H1 (cell line): ENCODE data around the gene DYNLRB1. TPM values are rescaled to one million over a fixed set of nuclear protein-coding genes. Genes with fewer than 3 reads are reported as not detected.

Experiments used
- CTCF ChIA-PET: fragments of 300-600 bp; sonication (Branson Sonifier 250); formaldehyde crosslinking; loops from one replicate; lab custom pipeline; 2021; ENCODE audit not compliant: partially characterized antibody; lab: Charles Lee
- POLR2A ChIA-PET: fragments of 300-600 bp; sonication (Branson Sonifier 250); formaldehyde crosslinking; loops from one replicate; lab custom pipeline; 2021; ENCODE audit warnings: inconsistent platforms; ENCODE audit not compliant: partially characterized antibody; lab: Charles Lee
- DNase-seq, 2 experiments: peaks; one replicate each; pipeline versions ENCODE4 v3.0.0 to v3.0.0-alpha.2; 2010 to 2022; ENCODE audit warnings: low spot score in 2 of 2, low read depth in 1 of 2, mixed read lengths in 1 of 2
- FAIRE-seq: peaks from 2 replicates; lab custom pipeline; 2011; peaks lifted over from hg19 to GRCh38; lab: Jason Lieb, UNC
- H2AFZ ChIP-seq: 2 replicates; pipeline ENCODE4 v1.8.1; 2012; ENCODE audit warnings: low read length, inconsistent platforms
- H2AK5ac ChIP-seq: 2 replicates; pipeline ENCODE4 v1.6.1; 2013; ENCODE audit warnings: low read depth, low read length
- H2BK120ac ChIP-seq: replicated peaks from 2 replicates; pipeline ENCODE3; 2013; ENCODE audit warnings: low read depth, low read length, inconsistent platforms
- H2BK12ac ChIP-seq: 2 replicates; pipeline ENCODE4 v1.6.1; 2013; ENCODE audit warnings: low read depth, low read length
- H2BK15ac ChIP-seq: 2 replicates; pipeline ENCODE4 v1.6.1; 2013; ENCODE audit warnings: low read length
- H2BK20ac ChIP-seq: 2 replicates; pipeline ENCODE4 v1.6.1; 2013; ENCODE audit warnings: low read length
- H2BK5ac ChIP-seq: 2 replicates; pipeline ENCODE4 v1.6.1; 2013; ENCODE audit warnings: low read depth, low read length
- H3K14ac ChIP-seq: 2 replicates; pipeline ENCODE4 v1.6.1; 2013; ENCODE audit warnings: inconsistent platforms; ENCODE audit not compliant: insufficient read length
- H3K18ac ChIP-seq: 2 replicates; pipeline ENCODE4 v1.6.1; 2013; ENCODE audit warnings: low read length; ENCODE audit errors: extremely low read depth
- H3K23ac ChIP-seq: 2 replicates; pipeline ENCODE4 v1.6.1; 2013; ENCODE audit warnings: inconsistent platforms; ENCODE audit not compliant: insufficient read length
- H3K23me2 ChIP-seq: 2 replicates; pipeline ENCODE4 v1.6.1; 2013; ENCODE audit warnings: low read depth, low read length
- H3K27ac ChIP-seq: 2 replicates; pipeline ENCODE4 v1.6.1; 2011; ENCODE audit warnings: low read depth, low read length, inconsistent platforms
- H3K27me3 ChIP-seq, 4 experiments: replicated peaks in 1 of 4; 1 replicate in 1 of 4; 2 replicates in 3 of 4; pipeline versions ENCODE4 v1.6.1 to v1.8.1; 2011 to 2013; ENCODE audit warnings: low read length in 3 of 4, mild to moderate bottlenecking in 3 of 4, inconsistent platforms in 2 of 4, mixed read lengths in 2 of 4, moderate library complexity in 1 of 4; ENCODE audit not compliant: control insufficient read depth in 3 of 4, insufficient read depth in 3 of 4; ENCODE audit errors: extremely low read depth in 1 of 4
- H3K36me3 ChIP-seq, 4 experiments: 2 replicates each; pipeline versions ENCODE4 v1.6.1 to v1.8.1; 2011 to 2013; ENCODE audit warnings: mild to moderate bottlenecking in 4 of 4, low read length in 3 of 4, moderate library complexity in 2 of 4, control low read depth in 1 of 4, inconsistent platforms in 1 of 4; ENCODE audit not compliant: insufficient read depth in 4 of 4, control insufficient read depth in 2 of 4
- H3K4ac ChIP-seq: replicated peaks from 2 replicates; pipeline ENCODE3; 2013; ENCODE audit warnings: low read length, low read depth, mixed read lengths, inconsistent platforms; ENCODE audit not compliant: insufficient read length
- H3K4me1 ChIP-seq, 4 experiments: replicated peaks in 1 of 4; 1 replicate in 1 of 4; 2 replicates in 3 of 4; pipeline versions ENCODE4 v1.6.1 to v1.8.1; 2011 to 2013; ENCODE audit warnings: low read length in 3 of 4, inconsistent platforms in 2 of 4, mixed read lengths in 1 of 4; ENCODE audit not compliant: insufficient read depth in 4 of 4, control insufficient read depth in 3 of 4
- H3K4me2 ChIP-seq, 2 experiments: 2 replicates each; pipeline versions ENCODE4 v1.6.1 to v1.8.1; 2011 to 2013; ENCODE audit warnings: low read depth in 2 of 2, low read length in 2 of 2, control low read depth in 1 of 2, inconsistent platforms in 1 of 2, mild to moderate bottlenecking in 1 of 2; ENCODE audit not compliant: insufficient read depth in 1 of 2
- H3K4me3 ChIP-seq, 4 experiments: fragments of 200-600, 300-600 bp in 1 of 4; sonication (generic), shearing (Covaris generic), sonication (Bioruptor Twin) in 1 of 4; 2 replicates each; pipeline versions ENCODE4 v1.5.1 to v1.8.1; 2011 to 2016; ENCODE audit warnings: low read length in 4 of 4, low read depth in 3 of 4, control low read depth in 2 of 4, inconsistent platforms in 2 of 4, mild to moderate bottlenecking in 2 of 4, mixed read lengths in 1 of 4, moderate library complexity in 1 of 4; ENCODE audit not compliant: insufficient read depth in 2 of 4; ENCODE audit errors: extremely low read depth in 1 of 4
- H3K56ac ChIP-seq: replicated peaks from 2 replicates; pipeline ENCODE3; 2013; ENCODE audit warnings: low read depth, mild to moderate bottlenecking, mixed read lengths, low read length, inconsistent platforms; ENCODE audit not compliant: insufficient read length
- H3K79me1 ChIP-seq: 2 replicates; pipeline ENCODE4 v1.6.1; 2013; ENCODE audit warnings: low read depth, low read length, control low read depth
- H3K79me2 ChIP-seq, 2 experiments: 2 replicates each; pipeline versions ENCODE4 v1.6.1 to v1.8.1; 2012 to 2013; ENCODE audit warnings: low read length in 2 of 2, mild to moderate bottlenecking in 2 of 2, inconsistent platforms in 1 of 2; ENCODE audit not compliant: insufficient read depth in 2 of 2, control insufficient read depth in 1 of 2
- H3K9ac ChIP-seq, 4 experiments: replicated peaks in 1 of 4; 1 replicate in 1 of 4; 2 replicates in 3 of 4; pipeline versions ENCODE4 v1.6.1 to v1.8.1; 2011 to 2013; ENCODE audit warnings: low read depth in 3 of 4, low read length in 3 of 4, control low read depth in 2 of 4, mild to moderate bottlenecking in 2 of 4, moderate library complexity in 2 of 4, inconsistent platforms in 1 of 4; ENCODE audit errors: extremely low read depth in 1 of 4
- H3K9me3 ChIP-seq, 2 experiments: 2 replicates each; pipeline versions ENCODE4 v1.6.1 to v1.8.1; 2012 to 2013; ENCODE audit warnings: mild to moderate bottlenecking in 2 of 2, moderate library complexity in 2 of 2, control low read depth in 1 of 2, inconsistent platforms in 1 of 2, low read depth in 1 of 2, low read length in 1 of 2, mixed read lengths in 1 of 2; ENCODE audit not compliant: insufficient read depth in 2 of 2
- H4K20me1 ChIP-seq, 2 experiments: replicated peaks in 1 of 2; 2 replicates each; pipeline versions ENCODE3 to v1.8.1; 2011 to 2013; ENCODE audit warnings: inconsistent platforms in 2 of 2, low read length in 2 of 2, mild to moderate bottlenecking in 1 of 2; ENCODE audit not compliant: insufficient read depth in 2 of 2, control insufficient read depth in 1 of 2
- H4K5ac ChIP-seq: 2 replicates; pipeline ENCODE4 v1.6.1; 2013; ENCODE audit warnings: low read length, low read depth, mixed read lengths, inconsistent platforms; ENCODE audit not compliant: insufficient read length
- H4K8ac ChIP-seq: 2 replicates; pipeline ENCODE4 v1.8.0; 2013; ENCODE audit warnings: mild to moderate bottlenecking, moderate library complexity, low read length, inconsistent platforms; ENCODE audit not compliant: insufficient read depth; ENCODE audit errors: extremely low read depth
- H4K91ac ChIP-seq: replicated peaks from 2 replicates; pipeline ENCODE3; 2013; ENCODE audit warnings: low read length, mixed read lengths, inconsistent platforms; ENCODE audit not compliant: insufficient read length
- CTBP2 ChIP-seq: IDR thresholded peaks from 2 replicates; pipeline ENCODE4 v1.7.0; 2011; ENCODE audit warnings: borderline replicate concordance, mild to moderate bottlenecking, moderate library complexity, mixed read lengths, low read length; ENCODE audit not compliant: insufficient read depth, insufficient read length
- WGBS, 2 experiments: shearing (Covaris generic) in 1 of 2; methylation state at CpG; one replicate each; pipeline versions ENCODE4 v1.1.6 to v1.1.7; 2013 to 2015; ENCODE audit warnings: low lambda C conversion rate in 2 of 2, mixed read lengths in 2 of 2, inconsistent platforms in 1 of 2, low coverage in 1 of 2, missing lambda C conversion rate in 1 of 2; ENCODE audit not compliant: insufficient replicate concordance in 2 of 2, insufficient coverage in 1 of 2, insufficient read length in 1 of 2; ENCODE audit errors: extremely low coverage in 1 of 2, missing lambda C conversion rate in 1 of 2; 5-methylcytosine and 5-hydroxymethylcytosine counted together
- polyA plus RNA-seq, 7 experiments: library from polyadenylated mRNA; depleted of rRNA in 3 of 7; stranded (reverse) in 5 of 7; unstranded in 2 of 7; fragments of >200 nt in 5 of 7; fragments of 200-250 nt in 2 of 7; gene quantifications; 1 replicate in 5 of 7; 2 replicates in 1 of 7; 4 replicates in 1 of 7; pipeline versions ENCODE4 v1.2.1 to v1.2.3, GENCODE V29; 2011 to 2013; ENCODE audit warnings: missing spikeins in 2 of 7, mixed read lengths in 2 of 7
- total RNA-seq: library from RNA; stranded (reverse); fragmentation: NEBNext Ultra II Directional; extraction: Animal tissue kit (Norgen Biotek cat#: 25700); gene quantifications from 2 replicates; pipeline ENCODE4 v1.2.1, GENCODE V29; 2021

DYNLRB1 gene
- total and polyA plus RNA-seq, 2 of the 8 experiments (the other 6 are each of a cell fraction or from before 2014, with no cell fraction given) = 109 to 214 TPM

- no peak overlapping the region for H3K4ac ChIP-seq
- H2AFZ ChIP-seq = no peak overlapping the region
- H4K20me1 ChIP-seq = peaks cover 0 to 14% of the 10 kb centered on the region in 2 experiments
- H2BK15ac ChIP-seq = no peak overlapping the region
- H3K9ac ChIP-seq = peak overlapping the region in 1 of 4 experiments; percentile 14; a peak in 1 of 7 replicates
- H3K79me2 ChIP-seq = no peaks in the 10 kb centered on the region
- no peak overlapping the region for H3K56ac ChIP-seq
- DNase-seq (no peak), FAIRE-seq (no peak)
- H2BK5ac ChIP-seq = no peak overlapping the region
- H2AK5ac ChIP-seq = no peak overlapping the region
- no peaks in the 10 kb centered on the region for H3K23me2 ChIP-seq
- H3K9me3 ChIP-seq = no peaks in the 10 kb centered on the region
- H3K27ac ChIP-seq = no peak overlapping the region
- peaks cover 11 to 38% (median 14%) of the 10 kb centered on the region in 4 experiments for H3K36me3 ChIP-seq
- H4K91ac ChIP-seq = no peak overlapping the region
- ChIA-PET CTCF (interaction anchor here (0.6 to 2.0 kb wide), 7 partner anchors 9 to 279 kb away, joined by 3 to 10 read pairs (median 5); no protein-coding TSS in a partner anchor), POLR2A (interaction anchor here (1.9 kb wide), 1 partner anchor 9 kb away, joined by 4 read pairs; no protein-coding TSS in a partner anchor)
- 94% methylated on average over 15 of the region's 15 CpGs; no CpG with 5 or more reads in 1 of the 2 experiments for WGBS, 2 experiments
- peaks cover 4% of the 10 kb centered on the region; the same call in 1 of the 2 replicates for H3K79me1 ChIP-seq
- TF ChIP-seq CTBP2 = no peak
- H2BK12ac ChIP-seq = no peak overlapping the region
- no peak overlapping the region for H4K8ac ChIP-seq
- H3K14ac ChIP-seq = no peak overlapping the region
- no peak overlapping the region for H3K4me3 ChIP-seq
- H2BK120ac ChIP-seq = no peak overlapping the region
- H3K4me2 ChIP-seq = no peak overlapping the region
- H3K18ac ChIP-seq = no peak overlapping the region
- H4K5ac ChIP-seq = no peak overlapping the region
- H2BK20ac ChIP-seq = no peak overlapping the region
- no peak overlapping the region for H3K23ac ChIP-seq
- H3K4me1 ChIP-seq = no peaks in the 10 kb centered on the region
- no peaks in the 10 kb centered on the region for H3K27me3 ChIP-seq
Observed at GRCh38 chr20:34534391-34535165, 18.4 kb downstream of the DYNLRB1 start.
